Loucy (cell line): ENCODE measurements around the gene BMP8B.

Experiments
- CTCF ChIP-seq: fragments of 200-600 bp; sonication (generic); conservative IDR thresholded peaks from 2 replicates; pipeline ENCODE4 v1.5.1; 2014; ENCODE audit warnings: mild to moderate bottlenecking, antibody characterized with exemption, low read length
- EZH2phosphoT487 ChIP-seq: fragments of 200-600 bp; IDR thresholded peaks from 2 replicates; pipeline ENCODE4 v1.6.1; 2018; ENCODE audit warnings: antibody characterized with exemption, mild to moderate bottlenecking, moderate library complexity, borderline replicate concordance

GRCh38 chr1:39752703-39753102 lies 36.0 kb downstream of the BMP8B start:
- TF ChIP-seq CTCF (no peak), EZH2phosphoT487 (no peak)
